HG02938 (cell line): ENCODE data around the gene CDK5.

Experiments
- ATAC-seq: cut with Tn5 transposase; IDR thresholded peaks from one replicate; pipeline ENCODE4 v1.9.1; 2021; ENCODE audit warnings: mild to moderate bottlenecking, moderate library complexity; ENCODE audit not compliant: unreplicated experiment

The CDK5 gene

GRCh38 chr7:151074817-151075661 is 17.3 kb upstream of the CDK5 start:
- no peak for ATAC-seq

- ATAC-seq = no peak
Measured at GRCh38 chr7:151073990-151074389, 16.3 kb upstream of the CDK5 start.

- no peak for ATAC-seq
Measured at GRCh38 chr7:151071032-151071866, 13.6 kb upstream of the CDK5 start.

GRCh38 chr7:151070574-151070960 is 12.9 kb upstream of the CDK5 start:
- no peak for ATAC-seq

- no peak for ATAC-seq
Measured at GRCh38 chr7:151069841-151070573, 12.3 kb upstream of the CDK5 start.

GRCh38 chr7:151068069-151068773 is 10.5 kb upstream of the CDK5 start:
- no peak for ATAC-seq

- ATAC-seq = no peak
Measured at GRCh38 chr7:151066273-151066974, 8.7 kb upstream of the CDK5 start.

GRCh38 chr7:151065516-151065915 is 7.8 kb upstream of the CDK5 start:
- no peak for ATAC-seq

- no peak for ATAC-seq
Measured at GRCh38 chr7:151064993-151065392, 7.3 kb upstream of the CDK5 start.

- no peak for ATAC-seq
Measured at GRCh38 chr7:151064454-151064853, 6.8 kb upstream of the CDK5 start.

- ATAC-seq = no peak
Measured at GRCh38 chr7:151063212-151063561, 5.5 kb upstream of the CDK5 start.

- no peak for ATAC-seq
Measured at GRCh38 chr7:151062399-151063211, 4.9 kb upstream of the CDK5 start.

GRCh38 chr7:151062111-151062398 is 4.4 kb upstream of the CDK5 start:
- no peak for ATAC-seq

- ATAC-seq = no peak
Measured at GRCh38 chr7:151061213-151062110, 3.8 kb upstream of the CDK5 start.

- ATAC-seq = no peak
Measured at GRCh38 chr7:151060416-151061212, 2.9 kb upstream of the CDK5 start.

GRCh38 chr7:151060113-151060415 is 2.4 kb upstream of the CDK5 start:
- no peak for ATAC-seq

GRCh38 chr7:151059367-151060112 is 1.8 kb upstream of the CDK5 start, which contains the start of gene SLC4A2:
Gene SLC4A2, plus strand, starts transcription at chr7:151059589. Its CDS starts 2,399 bp downstream, at chr7:151061988.
- ATAC-seq = peak; percentile 22
